Mucosa of rectum (tissue), 2 donors: Measurements from ENCODE around the gene NDUFAF8.
"Not testable (repeated sequence)": the region's sequence is repeated elsewhere in the genome, so short reads cannot be mapped to it uniquely, and the experiment has no call there.

ENCODE experiments used
- H3K27ac ChIP-seq, 2 donors: one replicate each; pipeline ENCODE4 v1.7.0; 2013; ENCODE audit warnings: inconsistent platforms in 2 of 2, low read depth in 2 of 2, low read length in 2 of 2
- H3K27me3 ChIP-seq, 2 donors: one replicate each; pipeline ENCODE4 v1.7.0; 2013; ENCODE audit warnings: low read length in 2 of 2; ENCODE audit not compliant: control insufficient read depth in 2 of 2, insufficient read depth in 2 of 2
- H3K36me3 ChIP-seq, 2 donors: one replicate each; pipeline ENCODE4 v1.7.0; 2013; ENCODE audit warnings: low read length in 2 of 2; ENCODE audit not compliant: control insufficient read depth in 2 of 2, insufficient read depth in 2 of 2
- H3K4me1 ChIP-seq, 2 donors: one replicate each; pipeline ENCODE4 v1.7.0; 2013; ENCODE audit warnings: low read length in 2 of 2, mild to moderate bottlenecking in 1 of 2; ENCODE audit not compliant: control insufficient read depth in 2 of 2, insufficient read depth in 2 of 2
- H3K4me3 ChIP-seq, 2 donors: one replicate each; pipeline ENCODE4 v1.7.0; 2013; ENCODE audit warnings: low read length in 2 of 2
- H3K9ac ChIP-seq, 2 donors: one replicate each; pipeline ENCODE4 v1.7.0; 2013; ENCODE audit warnings: low read length in 2 of 2, low read depth in 1 of 2, mild to moderate bottlenecking in 1 of 2
- H3K9me3 ChIP-seq, 2 donors: one replicate each; pipeline ENCODE4 v1.7.0; 2013; ENCODE audit warnings: low read length in 2 of 2; ENCODE audit not compliant: control insufficient read depth in 2 of 2
- donor health status: healthy.
- donor health status: Normal muscosa, but diverticular disease.

The NDUFAF8 gene

DNA sequence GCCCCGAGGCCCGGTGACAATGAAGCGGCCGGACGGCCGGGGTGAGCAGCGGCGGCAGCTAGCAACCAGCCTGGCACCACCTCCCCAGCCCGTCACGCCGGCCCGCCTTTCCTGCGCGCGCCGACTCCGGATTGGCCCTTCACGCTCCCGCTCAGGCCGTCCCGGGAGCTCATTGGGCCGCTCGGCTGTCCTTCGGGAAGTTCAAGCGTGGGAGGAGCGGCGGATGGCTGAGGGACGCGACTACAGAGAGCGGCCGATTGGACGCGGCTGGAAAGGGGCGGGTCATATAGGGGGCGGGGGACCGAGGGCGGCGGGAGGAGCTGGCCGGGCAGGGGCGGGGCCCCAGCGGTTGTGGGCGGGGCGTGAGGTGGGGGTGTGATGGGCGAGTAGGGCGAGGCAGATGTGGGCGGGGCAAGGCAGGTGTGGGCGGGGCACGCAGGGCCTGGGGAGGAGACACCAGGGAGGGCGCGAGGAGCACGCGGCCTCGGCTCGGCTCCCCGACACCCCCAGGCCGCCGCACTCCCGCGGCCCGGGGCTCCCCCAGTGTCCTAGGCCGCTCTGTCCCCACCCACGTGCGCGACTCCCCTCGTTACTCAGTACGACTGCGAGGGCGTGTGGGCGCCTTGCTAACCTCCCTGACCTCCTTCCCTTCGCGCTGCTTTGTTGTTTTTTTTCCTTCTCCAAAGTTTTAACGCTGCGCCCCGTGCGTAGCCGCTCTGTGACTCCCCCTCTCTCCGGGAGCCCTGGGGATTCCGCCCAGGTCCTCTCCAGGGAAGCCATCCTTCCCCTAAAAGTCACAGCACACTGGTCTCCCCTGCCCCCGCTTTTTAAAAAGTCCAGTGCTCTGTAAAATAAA is 16.0 kb upstream of the NDUFAF8 start, which contains the start of gene CEP131:
CEP131 (minus strand) TSS at position 60 of the 856 bp plus-strand sequence. CDS start 2,909 bp downstream, outside the sequence.
- peak within 1 kb of the TSS; percentile 67 to 79 for H3K4me3 ChIP-seq
- H3K4me1 ChIP-seq, result peaks cover 18 to 21% of the 10 kb centered on the region in 2 donors
- H3K27ac ChIP-seq, result peak within 1 kb of the TSS in 1 of 2 donors; percentile 46
- H3K9me3 ChIP-seq, result no peaks in the 10 kb centered on the region
- no peaks in the 10 kb centered on the region for H3K27me3 ChIP-seq
- no peaks in the 10 kb centered on the region for H3K36me3 ChIP-seq
- peak within 1 kb of the TSS; percentile 52 to 82 for H3K9ac ChIP-seq

DNA sequence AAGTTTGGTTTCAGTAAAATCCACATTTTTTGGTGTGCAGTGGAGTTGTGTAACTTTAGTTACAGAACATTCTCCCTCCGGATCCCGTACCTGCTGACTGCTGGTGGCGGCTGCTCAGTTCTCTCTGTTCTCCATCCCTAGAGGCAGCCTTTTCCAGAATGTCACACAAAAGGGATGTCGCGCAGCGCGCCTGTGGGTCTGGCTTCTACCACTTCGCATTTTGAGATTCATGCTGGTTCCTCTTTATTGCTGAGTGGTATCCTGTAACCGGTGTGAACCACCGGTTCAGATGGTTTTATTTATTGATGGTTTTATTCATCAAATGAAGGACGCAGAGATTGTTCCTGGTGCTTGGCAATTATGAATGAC is 15.4 kb upstream of the NDUFAF8 start:
- Histone ChIP-seq H3K9ac (peak overlapping the region in 1 of 2 donors; percentile 71), H3K27ac (peak overlapping the region in 1 of 2 donors; percentile 46), H3K27me3 (no peaks in the 10 kb centered on the region), H3K4me3 (peak overlapping the region; percentile 53 to 60), H3K9me3 (no peaks in the 10 kb centered on the region), H3K4me1 (peaks cover 18 to 23% of the 10 kb centered on the region in 2 donors), H3K36me3 (no peaks in the 10 kb centered on the region)

DNA sequence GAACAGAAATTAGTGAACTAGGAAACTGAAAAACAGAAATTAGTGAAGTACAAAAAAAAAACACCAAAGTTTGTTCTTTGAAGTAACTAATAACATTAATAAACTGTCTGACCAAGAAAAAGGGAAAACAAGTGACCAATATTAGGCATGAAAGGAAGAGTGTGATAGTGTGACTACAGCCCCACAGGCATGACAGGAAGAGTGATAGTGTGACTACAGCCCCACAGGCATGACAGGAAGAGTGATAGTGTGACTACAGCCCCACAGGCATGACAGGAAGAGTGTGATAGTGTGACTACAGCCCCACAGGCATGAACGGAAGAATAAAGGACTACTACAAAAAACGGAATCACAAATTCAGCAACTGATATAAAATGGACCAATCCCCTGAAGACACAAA is 11.5 kb upstream of the NDUFAF8 start:
- H3K27ac ChIP-seq, H3K4me3 ChIP-seq, H3K9me3 ChIP-seq, H3K9ac ChIP-seq, H3K27me3 ChIP-seq, H3K4me1 ChIP-seq: not testable (repeated sequence)
- H3K36me3 ChIP-seq, result peaks cover 18 to 24% of the 10 kb centered on the region in 2 donors

DNA sequence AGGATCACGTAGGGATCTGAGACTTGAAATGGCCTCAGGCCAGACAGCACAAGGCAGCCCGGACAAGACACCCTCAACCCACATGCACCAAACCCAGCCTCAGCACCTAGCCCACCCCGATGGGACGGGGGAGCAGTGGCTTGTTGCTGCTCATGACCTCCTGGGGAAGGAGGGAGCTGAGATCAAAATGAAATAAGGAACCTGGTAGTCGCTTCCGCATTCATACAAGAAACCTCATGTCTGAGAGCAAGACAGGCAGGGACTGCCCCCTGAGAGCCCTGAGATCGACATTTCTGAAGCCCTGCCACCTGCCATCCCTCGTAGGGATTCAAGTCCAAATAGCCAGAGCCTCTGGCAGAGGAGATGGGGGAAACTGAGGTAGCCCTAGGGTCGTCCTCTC is 10.7 kb upstream of the NDUFAF8 start:
- peak overlapping the region in 1 of 2 donors; percentile 48 for H3K27ac ChIP-seq

DNA sequence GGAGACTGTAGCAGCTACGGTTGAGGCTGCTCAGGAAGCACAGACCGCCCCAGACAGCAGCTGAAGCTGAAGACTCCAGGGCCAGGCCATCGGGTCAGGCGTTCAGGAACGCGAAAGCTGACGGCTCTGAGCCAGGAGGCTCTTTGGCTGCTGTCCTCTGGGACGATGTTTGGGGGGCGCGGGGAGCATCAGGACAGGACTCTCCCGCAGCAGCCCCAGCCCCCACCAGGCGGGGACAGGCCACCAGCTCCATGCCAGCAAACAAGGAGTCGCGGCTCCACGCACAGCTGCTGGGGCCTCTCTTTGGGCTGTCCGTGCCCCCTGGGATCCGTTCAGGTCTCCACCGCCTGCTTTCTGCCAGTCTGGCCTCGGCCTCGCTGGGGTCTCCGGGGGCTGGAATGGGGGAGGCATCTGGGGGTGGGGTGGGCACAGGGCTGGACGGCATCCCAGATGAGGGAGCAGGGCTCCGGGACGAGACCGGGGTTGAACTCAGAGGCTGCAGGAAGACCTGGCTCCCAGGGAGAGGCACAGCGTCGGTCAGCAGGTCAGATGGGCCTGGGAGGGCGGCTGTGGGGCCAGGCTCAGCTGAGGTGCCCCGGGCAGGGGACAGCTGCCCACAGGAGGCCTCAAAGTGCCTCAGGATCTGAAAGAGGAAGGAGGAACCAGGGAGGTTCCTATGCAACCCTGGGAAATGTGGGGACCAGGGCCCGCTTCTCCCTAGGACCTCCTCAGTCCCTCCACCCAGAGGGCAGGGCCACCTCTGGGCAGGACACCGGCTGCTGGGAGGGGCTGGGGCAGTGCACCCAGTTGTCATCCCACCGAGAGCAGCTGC is 10.1 kb upstream of the NDUFAF8 start:
- peaks cover 1 to 2% of the 10 kb centered on the region in 2 donors for H3K4me1 ChIP-seq
- peaks cover 18 to 34% of the 10 kb centered on the region in 2 donors for H3K36me3 ChIP-seq
- H3K9ac ChIP-seq, result no peak overlapping the region
- H3K27ac ChIP-seq, result peak overlapping the region in 1 of 2 donors; percentile 48
- no peaks in the 10 kb centered on the region for H3K27me3 ChIP-seq
- H3K4me3 ChIP-seq, result no peak overlapping the region
- H3K9me3 ChIP-seq, result no peaks in the 10 kb centered on the region

More for the DNA sequence above, 10.7 kb upstream of the NDUFAF8 start:
- Histone ChIP-seq H3K9ac (no peak overlapping the region), H3K4me3 (no peak overlapping the region), H3K36me3 (peaks cover 18 to 29% of the 10 kb centered on the region in 2 donors), H3K27me3 (no peaks in the 10 kb centered on the region), H3K9me3 (no peaks in the 10 kb centered on the region), H3K4me1 (peaks cover 6% of the 10 kb centered on the region in 2 donors)

DNA sequence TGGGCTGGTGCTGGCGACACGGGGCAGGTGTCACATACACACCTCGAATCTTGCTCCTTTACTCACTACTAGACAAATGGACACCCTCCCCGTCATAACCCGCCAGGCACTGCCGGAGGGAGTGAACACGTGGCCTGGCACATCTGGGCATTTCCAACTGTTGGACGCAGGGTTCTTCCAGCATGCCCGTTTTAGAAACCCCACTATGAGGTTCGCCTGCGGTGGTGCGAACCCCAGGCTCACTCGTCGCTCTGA is 9.5 kb upstream of the NDUFAF8 start:
- no peak overlapping the region for H3K4me3 ChIP-seq
- no peaks in the 10 kb centered on the region for H3K27me3 ChIP-seq
- H3K9ac ChIP-seq, result no peak overlapping the region
- peaks cover 18 to 34% of the 10 kb centered on the region in 2 donors for H3K36me3 ChIP-seq
- H3K9me3 ChIP-seq, result no peaks in the 10 kb centered on the region
- H3K4me1 ChIP-seq, result peaks cover 0 to 2% of the 10 kb centered on the region in 2 donors
- no peak overlapping the region for H3K27ac ChIP-seq

DNA sequence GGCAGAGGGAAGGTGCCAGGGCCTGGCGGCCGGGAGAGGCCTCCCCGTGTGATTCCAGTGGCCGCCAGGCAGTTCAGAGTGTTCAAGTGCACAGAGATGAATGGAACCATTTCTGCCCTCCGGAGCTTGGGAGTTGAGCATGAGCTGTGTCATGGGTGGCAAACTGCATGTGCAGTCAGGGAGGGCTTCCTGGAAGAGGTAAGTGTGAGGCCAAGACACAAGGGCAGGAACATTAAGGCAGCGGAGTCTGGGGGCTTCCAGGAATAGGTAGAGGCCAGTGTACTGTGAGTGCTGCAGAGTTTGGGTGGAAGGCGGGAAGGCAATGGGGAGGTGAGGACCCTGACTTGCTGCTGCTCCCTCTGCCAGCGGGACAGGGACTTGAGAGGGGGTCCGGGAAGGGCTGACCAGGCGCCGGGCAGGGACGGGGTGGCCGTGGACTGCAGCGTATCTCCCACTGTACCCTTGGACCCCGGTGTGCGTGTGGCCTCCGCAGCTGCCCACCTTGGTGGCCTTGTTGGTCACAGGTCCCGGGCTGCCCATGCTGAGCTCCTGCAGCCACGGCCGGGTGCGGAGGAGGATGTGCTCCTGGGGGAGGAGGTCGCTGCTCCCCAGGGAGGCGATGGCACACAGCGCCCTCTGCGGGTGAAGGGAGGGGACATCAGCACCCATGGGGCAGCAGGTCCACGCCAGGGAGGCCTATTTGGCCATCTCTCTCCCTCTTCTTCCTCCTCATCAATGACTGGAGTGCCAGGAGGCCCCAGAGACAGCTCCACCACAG is 8.9 kb upstream of the NDUFAF8 start:
- no peak overlapping the region for H3K27ac ChIP-seq
- peaks cover 18 to 34% of the 10 kb centered on the region in 2 donors for H3K36me3 ChIP-seq
- no peak overlapping the region for H3K4me3 ChIP-seq
- peaks cover 0 to 2% of the 10 kb centered on the region in 2 donors for H3K4me1 ChIP-seq
- no peak overlapping the region for H3K9ac ChIP-seq
- H3K9me3 ChIP-seq, result no peaks in the 10 kb centered on the region
- H3K27me3 ChIP-seq, result no peaks in the 10 kb centered on the region

DNA sequence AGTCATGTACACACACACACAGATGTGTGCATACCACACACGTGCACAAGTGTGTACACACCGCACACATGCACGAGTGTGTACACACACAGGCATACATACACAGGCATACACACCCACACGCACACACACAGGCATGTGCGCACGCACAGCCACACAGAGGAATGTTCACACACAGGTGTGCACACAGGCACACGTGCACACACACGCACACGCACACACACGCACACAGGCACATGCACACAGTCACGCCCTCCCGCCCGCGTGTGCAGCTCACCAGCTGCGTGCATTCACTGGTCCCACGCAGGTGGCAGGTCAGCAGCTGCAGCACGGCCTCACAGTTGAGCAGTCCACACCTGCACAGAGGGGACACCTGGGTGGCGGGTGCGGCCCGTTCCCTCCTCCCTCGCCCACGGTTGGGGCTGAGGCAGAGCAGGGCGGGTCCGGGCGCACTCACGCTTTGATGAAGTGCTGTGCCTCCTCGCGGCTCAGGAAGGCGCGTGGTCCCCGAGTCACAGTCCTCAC is 7.9 kb upstream of the NDUFAF8 start:
- Histone ChIP-seq H3K4me1 (peaks cover 0 to 2% of the 10 kb centered on the region in 2 donors), H3K9me3 (no peaks in the 10 kb centered on the region), H3K36me3 (peaks cover 18 to 34% of the 10 kb centered on the region in 2 donors), H3K4me3 (no peak overlapping the region), H3K27ac (no peak overlapping the region), H3K9ac (no peak overlapping the region), H3K27me3 (no peaks in the 10 kb centered on the region)

DNA sequence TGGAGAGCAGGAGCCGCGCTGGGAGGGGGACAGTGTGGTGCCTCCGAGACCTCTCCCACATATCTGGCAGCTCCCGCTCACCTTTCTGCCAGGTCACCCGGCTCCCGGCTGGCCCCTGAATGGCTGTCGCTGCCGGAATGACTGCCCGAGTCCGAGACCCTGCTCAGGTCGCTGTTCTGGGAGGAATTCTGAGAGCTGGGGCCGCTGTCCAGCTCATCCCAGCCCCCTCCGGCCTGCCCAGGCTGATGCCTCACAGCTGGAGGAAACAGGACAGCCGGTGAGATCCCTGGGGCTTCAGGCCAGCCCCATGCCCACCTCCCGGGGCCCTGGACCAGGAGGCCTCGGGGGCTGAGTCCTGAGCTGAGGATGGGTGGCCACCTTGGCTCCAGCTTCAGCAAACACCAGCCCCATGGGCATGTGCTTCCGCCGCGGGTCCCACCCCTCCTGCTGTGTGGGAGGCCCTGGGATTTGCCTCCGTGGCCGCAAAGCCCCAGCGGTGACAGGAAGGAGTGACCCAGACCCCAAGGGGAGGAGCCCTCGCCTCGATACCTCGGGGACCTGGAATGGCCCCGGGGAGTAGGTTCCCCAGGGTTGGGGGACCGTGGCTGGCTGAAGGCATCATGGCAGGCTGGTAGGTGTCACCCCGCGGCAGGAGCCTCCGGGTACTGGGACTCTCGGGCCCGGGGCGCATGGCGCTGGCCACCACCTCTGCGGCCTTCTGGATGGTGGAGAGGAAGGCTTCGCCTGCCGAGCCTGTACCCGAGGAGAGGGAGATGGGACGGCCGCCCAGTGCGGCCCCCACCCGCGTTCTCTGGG is 7.1 kb upstream of the NDUFAF8 start:
- H3K36me3 ChIP-seq, result peaks cover 18 to 34% of the 10 kb centered on the region in 2 donors
- H3K4me3 ChIP-seq, result no peak overlapping the region
- H3K27ac ChIP-seq, result no peak overlapping the region
- no peak overlapping the region for H3K9ac ChIP-seq
- H3K4me1 ChIP-seq, result peaks cover 0 to 2% of the 10 kb centered on the region in 2 donors
- H3K9me3 ChIP-seq, result no peaks in the 10 kb centered on the region
- no peaks in the 10 kb centered on the region for H3K27me3 ChIP-seq
